HG03039 (cell line): ENCODE measurements around the gene LAMTOR2.

ENCODE experiments used
- ATAC-seq: cut with Tn5 transposase; IDR thresholded peaks from one replicate; pipeline ENCODE4 v1.9.1; 2021; ENCODE audit warnings: mild to moderate bottlenecking, moderate library complexity; ENCODE audit not compliant: unreplicated experiment

LAMTOR2 gene

GRCh38 chr1:156074661-156075060 is 20.1 kb downstream of the LAMTOR2 start:
- ATAC-seq, result no peak

DNA sequence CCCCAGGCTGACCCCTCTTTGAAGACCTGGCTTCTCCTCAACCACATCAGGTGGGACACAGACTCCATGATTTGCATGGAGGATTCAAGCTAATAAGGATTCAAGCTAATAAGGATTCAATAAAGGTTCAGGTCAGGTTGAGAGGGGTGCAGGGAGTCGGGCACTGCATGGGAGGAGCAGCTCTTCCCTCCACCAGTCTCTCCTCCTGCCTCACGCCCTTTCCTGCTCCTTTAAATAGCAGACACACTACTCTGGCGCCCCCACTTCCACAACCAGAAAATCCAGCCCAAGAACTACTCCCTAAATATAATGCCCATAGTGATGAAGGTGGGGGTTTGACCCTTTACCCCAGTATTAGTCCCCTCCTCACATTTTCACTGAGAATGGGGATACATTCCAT is 20.6 kb downstream of the LAMTOR2 start:
- ATAC-seq, result no peak

GRCh38 chr1:156075775-156076204 is 21.2 kb downstream of the LAMTOR2 start:
- no peak for ATAC-seq

DNA sequence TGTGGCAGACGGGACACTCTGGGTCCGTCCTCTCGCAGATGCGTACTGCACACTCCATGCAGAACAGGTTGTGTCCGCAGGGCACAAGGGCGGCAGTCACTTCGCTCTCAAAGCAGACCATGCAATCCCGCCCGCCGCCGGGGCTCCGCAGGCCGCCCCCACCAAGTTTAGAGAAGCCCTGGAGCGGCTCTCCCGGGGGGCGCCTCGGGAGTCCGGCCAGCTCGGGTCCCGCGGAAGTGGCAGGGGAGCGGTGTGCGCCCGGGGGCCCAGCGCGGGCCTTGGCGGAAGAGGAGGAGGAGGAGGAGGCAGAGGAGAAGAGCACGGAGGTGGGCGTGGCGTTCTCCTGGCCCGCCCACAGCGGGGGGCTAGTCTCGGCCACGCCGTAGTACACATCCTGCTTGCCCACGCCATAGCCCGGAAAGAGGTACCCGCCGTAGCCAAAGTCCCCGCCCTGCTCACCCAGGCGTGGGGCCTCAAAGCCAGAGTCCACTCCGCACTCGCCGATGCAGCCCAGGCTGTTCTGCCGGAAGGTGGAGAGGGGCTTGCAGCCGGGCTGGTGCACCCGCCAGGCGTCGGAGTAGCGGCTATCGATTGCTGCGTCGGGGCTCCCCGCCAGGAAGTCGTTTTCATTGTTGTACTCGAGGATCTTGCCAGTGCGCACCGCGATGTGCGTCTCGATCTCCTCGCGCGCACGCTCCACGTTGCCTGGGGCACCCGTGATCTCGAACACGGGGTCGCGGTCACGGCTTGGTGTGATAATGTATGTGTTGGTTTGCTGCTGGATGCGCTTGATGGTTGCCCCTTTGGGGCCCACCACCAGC is 22.2 kb downstream of the LAMTOR2 start:
- no peak for ATAC-seq

DNA sequence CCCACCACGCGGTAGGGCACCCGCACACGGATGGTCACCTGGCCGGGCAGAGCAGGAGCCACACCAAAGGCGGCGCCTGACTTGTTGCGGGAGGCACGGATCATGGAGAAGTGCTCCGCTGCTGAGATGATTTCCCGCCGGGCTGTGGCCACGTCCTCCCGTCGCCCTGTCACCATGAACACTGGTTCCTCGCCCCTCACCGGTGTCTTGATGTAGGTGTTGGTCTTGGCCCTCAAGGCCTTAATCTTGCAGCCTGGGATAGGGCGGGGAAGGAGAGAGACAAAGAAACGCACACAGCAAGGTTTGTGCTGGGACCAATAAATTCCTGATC is 22.8 kb downstream of the LAMTOR2 start:
- no peak for ATAC-seq

GRCh38 chr1:156078728-156079127 is 24.1 kb downstream of the LAMTOR2 start:
- ATAC-seq, result no peak

DNA sequence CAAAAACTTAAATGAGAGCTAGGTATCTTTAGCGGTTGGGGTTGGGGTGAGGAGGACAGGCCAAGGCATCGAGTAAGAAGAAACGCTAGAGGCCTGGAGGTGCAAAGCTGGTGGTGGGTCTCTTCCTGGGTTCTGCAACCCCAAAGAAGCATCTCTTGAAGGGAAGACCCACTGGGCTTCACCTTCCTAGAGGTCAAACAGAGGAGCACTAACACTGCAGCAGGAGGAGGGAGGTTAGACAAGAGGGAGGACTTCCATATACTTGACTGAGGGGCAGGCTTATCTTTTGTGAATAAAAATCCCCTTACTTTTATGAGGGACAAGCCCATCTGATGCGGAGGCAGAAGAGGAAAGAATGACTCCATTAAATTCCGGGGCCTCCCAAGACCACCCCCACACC is 25.2 kb downstream of the LAMTOR2 start:
- no peak for ATAC-seq

DNA sequence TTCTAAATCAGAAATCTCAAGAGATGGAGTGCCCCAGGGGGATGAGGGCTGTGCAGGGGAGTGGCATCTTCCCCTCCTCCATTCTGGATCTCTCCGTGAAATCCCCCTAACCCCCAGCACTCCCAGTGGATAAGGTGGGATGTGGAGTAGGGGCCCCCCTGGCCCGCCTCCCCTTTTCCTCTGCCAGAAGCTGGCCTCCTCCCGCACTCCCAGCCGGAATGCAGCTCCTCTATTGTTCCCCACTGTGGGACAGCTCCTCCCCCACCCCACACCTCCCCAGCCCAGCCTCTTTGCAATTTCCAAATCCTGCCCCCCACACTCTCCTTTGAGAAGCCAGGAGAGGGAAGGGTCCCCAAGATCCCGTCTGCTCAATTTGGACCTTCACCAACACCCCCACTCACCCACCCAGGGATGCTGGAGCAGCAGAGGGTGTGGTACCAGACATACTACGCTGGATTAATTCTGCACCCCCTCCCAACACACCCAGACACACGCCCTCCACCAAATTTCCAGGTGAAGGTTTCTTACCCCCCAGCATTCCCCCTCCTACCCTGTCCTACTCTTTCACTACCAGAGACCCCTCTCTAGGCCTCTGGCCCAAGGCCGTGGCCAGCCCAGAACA is 25.8 kb downstream of the LAMTOR2 start:
- ATAC-seq, result no peak

- ATAC-seq, result no peak
Measured at GRCh38 chr1:156080863-156081179, 26.2 kb downstream of the LAMTOR2 start.

DNA sequence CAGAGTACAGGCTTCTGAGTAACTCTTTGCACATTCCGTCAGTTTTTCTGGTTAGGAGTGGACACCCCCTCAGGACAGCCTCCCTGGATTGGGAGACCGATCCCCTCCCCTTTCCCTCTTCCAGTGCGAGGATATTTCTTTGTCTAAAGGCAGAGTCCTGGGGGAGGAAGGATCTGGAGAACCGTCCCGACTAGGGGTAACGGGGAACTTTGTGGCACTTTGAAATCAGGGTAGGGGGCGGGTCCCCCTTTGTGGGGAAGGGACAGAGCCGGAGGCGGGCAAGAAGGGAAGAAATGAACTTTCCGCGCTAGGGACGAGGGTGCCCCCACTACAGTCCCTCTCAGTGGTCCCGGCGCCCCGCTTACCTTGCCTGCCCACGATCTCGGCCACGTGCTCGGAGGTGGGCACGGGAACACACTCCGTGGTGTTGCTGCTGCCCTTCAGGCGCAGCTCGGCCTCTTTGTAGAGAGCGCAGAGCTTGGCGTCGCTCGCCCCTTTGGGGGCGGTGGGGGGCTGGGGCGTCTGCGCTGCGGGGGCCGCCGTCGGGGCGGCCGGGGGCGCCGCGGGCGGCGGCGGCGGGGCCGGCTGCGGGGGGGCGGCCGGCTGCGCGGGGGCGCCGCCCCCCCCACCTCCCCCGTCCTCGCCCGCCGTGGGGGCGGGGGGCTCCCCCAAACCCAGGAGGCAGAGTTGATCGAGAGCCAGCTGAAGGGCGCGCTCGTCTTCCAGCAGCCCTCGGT is 26.8 kb downstream of the LAMTOR2 start:
- ATAC-seq, result no peak

DNA sequence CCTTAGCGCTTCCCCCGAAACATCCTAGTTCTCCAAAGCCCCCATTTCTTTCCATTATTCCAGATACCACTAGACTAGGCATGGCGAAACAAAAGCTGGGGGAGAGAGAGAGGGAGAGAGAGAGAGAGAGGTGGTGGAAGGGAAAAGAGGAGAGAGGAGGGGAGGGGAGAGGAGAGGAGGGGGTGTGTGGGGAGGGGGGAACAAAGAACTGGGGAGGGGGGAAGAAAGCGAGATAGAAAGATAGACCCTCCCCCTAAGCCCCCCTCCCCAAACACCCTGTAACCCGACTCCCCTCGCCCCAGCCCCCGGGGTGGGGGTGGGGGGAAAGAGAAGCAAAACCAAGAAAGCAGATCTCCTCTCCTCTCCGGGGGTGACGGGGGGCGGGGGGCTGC is 27.3 kb downstream of the LAMTOR2 start:
- no peak for ATAC-seq

DNA sequence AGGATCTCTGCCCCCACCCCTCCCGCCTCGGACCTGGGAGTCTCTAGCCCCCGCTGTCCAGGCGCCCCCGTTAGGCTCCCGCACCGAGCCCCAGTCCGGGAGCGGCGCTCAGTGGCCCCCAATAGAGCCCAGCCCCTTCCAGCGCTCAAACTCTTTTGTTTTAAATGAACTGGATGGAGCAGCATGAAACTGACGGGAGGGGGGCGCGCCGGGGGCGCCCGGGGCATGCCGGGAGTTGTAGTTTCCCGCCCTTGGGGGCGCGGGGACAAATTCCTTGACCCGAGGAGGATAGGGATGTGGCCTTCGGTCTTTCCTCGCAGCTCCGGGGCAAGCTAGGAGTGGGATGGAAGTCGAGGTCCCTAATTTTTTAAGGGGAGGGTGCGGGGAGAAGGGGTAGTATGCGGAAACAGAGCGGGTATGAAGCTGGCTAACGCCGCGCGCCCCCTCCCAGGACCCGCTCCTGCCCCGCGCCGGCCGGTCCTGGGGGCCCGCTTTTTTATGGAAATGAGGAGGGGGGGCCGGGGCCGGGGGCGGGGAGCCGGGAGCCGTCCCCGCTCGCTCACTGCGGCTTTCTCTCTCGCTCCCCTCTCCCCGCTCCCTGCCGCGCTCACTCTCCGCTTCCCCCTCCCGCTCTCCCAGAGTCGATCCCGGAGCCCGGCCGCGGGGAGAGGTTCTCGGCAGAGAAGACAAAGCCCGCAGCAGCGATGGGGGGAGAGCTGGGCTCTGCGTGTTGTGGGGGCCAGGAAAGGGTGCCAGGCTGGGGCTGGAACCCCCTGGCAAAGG is 27.9 kb downstream of the LAMTOR2 start, which contains the start of gene MEX3A:
Gene MEX3A (minus strand): TSS at position 157 of the 783 bp plus-strand sequence. CDS start 467 bp downstream, outside the sequence.
- ATAC-seq, result no peak

DNA sequence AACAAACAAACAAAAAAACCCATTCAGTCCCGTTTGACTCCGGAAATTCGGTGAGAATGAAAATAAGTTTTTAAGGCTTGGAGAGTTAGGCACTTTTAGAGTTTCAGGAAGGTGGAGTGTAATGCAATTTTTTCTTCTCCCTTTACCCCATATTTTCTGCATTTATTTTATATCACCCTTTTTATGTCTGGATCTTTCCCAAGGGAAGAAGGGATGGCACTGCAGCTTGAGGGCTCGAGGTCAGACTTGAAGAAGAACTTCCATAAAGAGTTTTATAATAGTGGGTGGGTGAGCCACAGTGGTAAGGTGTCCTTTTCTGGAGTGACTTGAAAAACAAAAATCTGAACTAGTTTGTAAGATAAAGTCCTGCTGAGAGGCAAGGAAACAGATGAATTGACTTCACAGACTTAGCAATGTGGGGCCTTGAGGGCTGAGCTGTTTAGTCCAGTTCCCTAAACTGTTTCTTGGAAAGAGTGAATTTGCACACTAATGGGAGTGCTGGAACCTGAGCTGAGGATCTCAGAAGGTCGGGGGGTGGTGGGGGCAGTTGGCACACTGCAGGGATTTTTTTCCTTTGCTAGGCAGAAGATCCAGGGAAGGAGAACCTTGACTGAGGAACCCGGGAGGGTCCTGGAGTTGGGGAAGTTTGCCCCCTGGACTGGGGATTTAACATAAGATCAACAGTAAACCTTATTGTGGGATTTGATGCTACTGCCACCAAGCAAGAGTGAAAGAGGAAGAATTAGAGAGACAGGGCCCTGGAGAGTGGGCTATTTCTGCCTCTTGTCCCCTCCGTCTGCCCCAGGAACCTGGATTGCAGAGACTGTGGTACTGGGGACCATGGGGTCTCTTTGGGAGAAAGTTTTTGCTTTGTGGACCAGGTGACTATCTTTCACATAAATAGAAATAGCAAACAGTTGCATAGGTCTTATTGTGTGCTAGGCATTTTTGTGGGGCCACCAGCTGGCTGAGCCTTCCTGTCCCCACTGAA is 29.5 kb downstream of the LAMTOR2 start:
- ATAC-seq, result no peak

- no peak for ATAC-seq
Measured at GRCh38 chr1:156086256-156086662, 31.7 kb downstream of the LAMTOR2 start.

DNA sequence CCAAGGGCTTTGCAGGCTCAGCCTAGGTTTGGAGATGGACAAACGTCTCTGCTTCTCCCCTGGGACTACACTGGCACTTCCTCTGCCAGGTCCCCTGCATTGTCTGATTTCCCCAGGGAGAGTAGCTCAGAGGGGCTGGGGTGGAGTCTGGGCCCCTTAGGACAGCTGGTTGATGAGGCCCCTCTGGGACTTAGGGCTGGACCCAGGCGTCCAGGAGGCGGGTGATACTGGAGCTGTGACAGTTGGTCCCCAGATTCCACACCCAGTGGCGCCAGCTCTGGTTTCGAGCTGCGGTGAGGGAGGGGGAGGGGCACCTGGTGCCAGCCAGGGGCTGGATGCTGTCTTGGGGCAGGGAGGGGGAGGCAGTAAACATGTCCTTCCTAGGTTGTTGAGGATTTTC is 35.1 kb downstream of the LAMTOR2 start:
- ATAC-seq, result no peak

GRCh38 chr1:156090138-156090839 is 35.7 kb downstream of the LAMTOR2 start:
- no peak for ATAC-seq

DNA sequence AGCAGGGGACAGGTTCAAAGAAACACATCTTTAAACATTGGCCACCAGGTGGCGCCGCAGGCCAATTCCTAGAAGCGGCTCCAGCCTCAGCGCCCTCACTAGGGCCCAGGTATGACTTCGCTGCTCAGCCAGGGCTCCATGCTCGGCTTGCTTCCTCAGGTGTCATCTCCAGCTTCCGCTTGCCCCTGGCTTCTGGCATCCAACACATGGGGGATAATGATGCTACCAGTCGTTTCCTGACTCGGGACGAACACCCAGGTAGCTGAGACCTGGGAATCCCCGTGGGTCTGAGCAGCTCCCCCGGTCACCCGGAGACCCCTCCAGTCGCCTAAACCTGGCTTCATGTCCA is 36.2 kb downstream of the LAMTOR2 start:
- ATAC-seq, result no peak

DNA sequence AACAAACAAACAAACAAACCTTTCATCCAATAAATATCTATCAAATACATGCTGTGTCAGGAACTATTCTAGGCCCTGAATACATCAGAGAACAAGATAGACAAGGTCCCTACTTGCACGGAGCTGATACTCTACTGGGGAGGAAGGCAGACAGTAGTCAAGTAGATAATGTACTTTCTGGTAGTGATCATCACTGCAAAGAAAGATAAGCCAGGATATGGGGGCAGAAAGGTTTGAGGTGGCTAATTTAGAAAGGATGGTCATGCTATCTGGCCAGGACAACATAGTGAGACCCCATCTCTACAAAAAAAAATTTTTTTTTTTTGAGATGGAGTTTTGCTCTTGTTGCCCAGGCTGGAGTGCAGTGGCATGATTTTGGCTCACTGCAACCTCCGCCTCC is 37.0 kb downstream of the LAMTOR2 start:
- ATAC-seq, result no peak

- ATAC-seq, result no peak
Measured at GRCh38 chr1:156095906-156096508, 41.4 kb downstream of the LAMTOR2 start.
